ENCODE data around the gene MEGF8. TPM values are rescaled to one million over a fixed set of nuclear protein-coding genes. Genes with fewer than 3 reads are reported as not detected.

MEGF8 gene
- total and polyA plus RNA-seq, 2 of the 13 experiments (the other 11 are each of a cell fraction or from before 2014, with no cell fraction given), result 4.0 to 8.8 TPM

GRCh38 chr19:42281146-42281826 lies 44.1 kb upstream of the MEGF8 start (continued):
- TF ChIP-seq ZNF646 (CRISPR knock-in tag; IDR thresholded peaks at IDR 0.05) (no peak), LBX2 (CRISPR knock-in tag; IDR thresholded peaks at IDR 0.05; ENCODE audit: borderline replicate concordance) (0 out of 2 replicates have a peak, but pooled peaks have one; percentile 36), ZNF430 (CRISPR knock-in tag; IDR thresholded peaks at IDR 0.05) (peak; percentile 62; the same call in 1 of the 2 replicates)
